K562 (cell line): ENCODE measurements around the gene NUDT1. TPM values are rescaled to one million over a fixed set of nuclear protein-coding genes. Genes with fewer than 3 reads are reported as not detected.

ENCODE experiments used
- DACH1 ChIP-seq: fragments of 450-650 bp; IDR thresholded peaks from 2 replicates; pipeline ENCODE4 v1.6.1; 2018; ENCODE audit not compliant: partially characterized antibody
- E2F8 ChIP-seq: fragments of 450-650 bp; IDR thresholded peaks from 2 replicates; pipeline ENCODE4 v1.7.1; 2018; ENCODE audit warnings: mild to moderate bottlenecking, low read depth; ENCODE audit not compliant: partially characterized antibody
- KLF10 ChIP-seq: fragments of 250-450 bp; sonication (Bioruptor Pico); IDR thresholded peaks from 2 replicates; pipeline ENCODE4 v1.6.1; 2021; ENCODE audit warnings: matching md5 sums
- MIER1 ChIP-seq: fragments of 450-650 bp; IDR thresholded peaks from 2 replicates; pipeline ENCODE4 v1.6.1; 2016; ENCODE audit warnings: antibody characterized with exemption, mild to moderate bottlenecking, low read depth
- MLX ChIP-seq, 2 experiments: fragments of 450-650 bp in 1 of 2; sonication (generic) in 1 of 2; formaldehyde crosslinking; conservative IDR thresholded peaks; 2 replicates each; pipeline versions ENCODE4 v1.4.0 to v1.8.1; 2020 to 2022; ENCODE audit warnings: mild to moderate bottlenecking in 1 of 2, missing genetic modification reagents in 1 of 2
- SRSF7 ChIP-seq: fragments of 200-400 bp; formaldehyde crosslinking; optimal IDR thresholded peaks from 2 replicates; pipeline ENCODE3; 2017; ENCODE audit warnings: mild to moderate bottlenecking, low read depth, low read length
- VEZF1 ChIP-seq: fragments of 200-800 bp; sonication (Bioruptor generic); IDR thresholded peaks from 2 replicates; pipeline ENCODE4 v1.6.1; 2017; ENCODE audit warnings: missing genetic modification characterization, missing compliant biosample characterization
- ZFP30 ChIP-seq: fragments of 250-450 bp; sonication (Bioruptor Pico); IDR thresholded peaks from 2 replicates; pipeline ENCODE4 v1.8.0; 2022; ENCODE audit warnings: moderate library complexity, mild to moderate bottlenecking, inconsistent platforms, borderline replicate concordance
- ZFP36 ChIP-seq: fragments of 150-350 bp; IDR thresholded peaks from 2 replicates; pipeline ENCODE4 v1.6.1; 2018; ENCODE audit warnings: low read length, low read depth; ENCODE audit not compliant: partially characterized antibody
- ZNF143 ChIP-seq: sonication (generic); formaldehyde crosslinking; IDR thresholded peaks from 2 replicates; pipeline ENCODE4 v1.9.0; 2022; ENCODE audit warnings: mild to moderate bottlenecking, missing genetic modification reagents
- ZNF217 ChIP-seq: sonication (generic); formaldehyde crosslinking; IDR thresholded peaks from 2 replicates; pipeline ENCODE4 v1.8.0; 2022; ENCODE audit warnings: mild to moderate bottlenecking, missing genetic modification reagents
- polyA plus RNA-seq, 8 experiments: library from polyadenylated mRNA; depleted of rRNA in 4 of 8; stranded (reverse) in 5 of 8; unstranded in 3 of 8; fragments of >200 nt; fragmentation: Nextera tagmentation in 2 of 8; fragmentation: Illumina TruSeq in 1 of 8; extraction: Ambion mirVana in 2 of 8; extraction: Trizol in 1 of 8; gene quantifications; 2 replicates each; pipeline versions ENCODE4 v1.2.1 to v1.2.3, GENCODE V29; 2011 to 2014; ENCODE audit warnings: inconsistent platforms in 1 of 8, missing spikeins in 1 of 8
- total RNA-seq, 7 experiments: library from RNA; depleted of rRNA in 6 of 7; stranded (reverse); fragments of >200 nt in 6 of 7; fragmentation: Illumina TruSeq in 2 of 7; extraction: Trizol in 2 of 7; gene quantifications; 2 replicates each; pipeline versions ENCODE4 v1.2.1 to v1.2.3, GENCODE V29; 2011 to 2021; ENCODE audit warnings: low replicate concordance in 1 of 7
- TF ChIP-seq, protein P1 (sequence below): fragments of 450-650 bp; formaldehyde crosslinking; IDR thresholded peaks from 2 replicates; pipeline ENCODE4 v1.4.0; 2022; ENCODE audit warnings: missing genetic modification characterization
- TF ChIP-seq, protein P2 (sequence below): sonication (generic); formaldehyde crosslinking; IDR thresholded peaks from 2 replicates; pipeline ENCODE4 v1.8.0; 2022; ENCODE audit warnings: mild to moderate bottlenecking, missing genetic modification reagents
- TF ChIP-seq, protein P3 (sequence below): fragments of 450-650 bp; formaldehyde crosslinking; IDR thresholded peaks from 2 replicates; pipeline ENCODE4 v1.4.0; 2022; ENCODE audit warnings: missing genetic modification characterization

The NUDT1 gene
- total and polyA plus RNA-seq, 9 of the 15 experiments (the other 6 are each of a cell fraction or from before 2014, with no cell fraction given): 5.3 to 73.3 (median 29.6) TPM

- TF ChIP-seq VEZF1 (CRISPR knock-in tag) (peak; percentile 66), SRSF7 (no peak), KLF10 (CRISPR knock-in tag) (no peak), ZNF143 (no peak), ZFP36 (no peak), E2F8 (peak; percentile 97), ZNF217 (CRISPR knock-in tag) (no peak), DACH1 (no peak), MIER1 (no peak), ZFP30 (no peak), MLX (CRISPR knock-in tag; conservative IDR thresholded peaks at IDR 0.05) (no peak)
- TF ChIP-seq, protein P1, sequence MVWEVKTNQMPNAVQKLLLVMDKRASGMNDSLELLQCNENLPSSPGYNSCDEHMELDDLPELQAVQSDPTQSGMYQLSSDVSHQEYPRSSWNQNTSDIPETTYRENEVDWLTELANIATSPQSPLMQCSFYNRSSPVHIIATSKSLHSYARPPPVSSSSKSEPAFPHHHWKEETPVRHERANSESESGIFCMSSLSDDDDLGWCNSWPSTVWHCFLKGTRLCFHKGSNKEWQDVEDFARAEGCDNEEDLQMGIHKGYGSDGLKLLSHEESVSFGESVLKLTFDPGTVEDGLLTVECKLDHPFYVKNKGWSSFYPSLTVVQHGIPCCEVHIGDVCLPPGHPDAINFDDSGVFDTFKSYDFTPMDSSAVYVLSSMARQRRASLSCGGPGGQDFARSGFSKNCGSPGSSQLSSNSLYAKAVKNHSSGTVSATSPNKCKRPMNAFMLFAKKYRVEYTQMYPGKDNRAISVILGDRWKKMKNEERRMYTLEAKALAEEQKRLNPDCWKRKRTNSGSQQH (CRISPR knock-in tag): peak; percentile 71; the same call in 1 of the 2 replicates
- TF ChIP-seq, protein P2, sequence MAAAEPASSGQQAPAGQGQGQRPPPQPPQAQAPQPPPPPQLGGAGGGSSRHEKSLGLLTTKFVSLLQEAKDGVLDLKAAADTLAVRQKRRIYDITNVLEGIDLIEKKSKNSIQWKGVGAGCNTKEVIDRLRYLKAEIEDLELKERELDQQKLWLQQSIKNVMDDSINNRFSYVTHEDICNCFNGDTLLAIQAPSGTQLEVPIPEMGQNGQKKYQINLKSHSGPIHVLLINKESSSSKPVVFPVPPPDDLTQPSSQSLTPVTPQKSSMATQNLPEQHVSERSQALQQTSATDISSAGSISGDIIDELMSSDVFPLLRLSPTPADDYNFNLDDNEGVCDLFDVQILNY (CRISPR knock-in tag): no peak
- TF ChIP-seq, protein P3, sequence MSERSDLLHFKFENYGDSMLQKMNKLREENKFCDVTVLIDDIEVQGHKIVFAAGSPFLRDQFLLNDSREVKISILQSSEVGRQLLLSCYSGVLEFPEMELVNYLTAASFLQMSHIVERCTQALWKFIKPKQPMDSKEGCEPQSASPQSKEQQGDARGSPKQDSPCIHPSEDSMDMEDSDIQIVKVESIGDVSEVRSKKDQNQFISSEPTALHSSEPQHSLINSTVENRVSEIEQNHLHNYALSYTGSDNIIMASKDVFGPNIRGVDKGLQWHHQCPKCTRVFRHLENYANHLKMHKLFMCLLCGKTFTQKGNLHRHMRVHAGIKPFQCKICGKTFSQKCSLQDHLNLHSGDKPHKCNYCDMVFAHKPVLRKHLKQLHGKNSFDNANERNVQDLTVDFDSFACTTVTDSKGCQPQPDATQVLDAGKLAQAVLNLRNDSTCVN (CRISPR knock-in tag): 0 out of 2 replicates have a peak, but pooled peaks have one; percentile 62
These were observed at the start of gene NUDT1, which contains the start of gene MRM2 (continued) for GRCh38 chr7:2241580-2242540.
